Activated naive CD4-positive, alpha-beta T cell treated with anti-CD3 and anti-CD28 coated beads, Interleukin-2, amount 10 ng/mL, durations not matched to agents 7 days and 5 days (primary cell): ENCODE results near the gene CXCL1.
"Not testable (repeated sequence)": the region's sequence is repeated elsewhere in the genome, so short reads cannot be mapped to it uniquely, and the experiment has no call there.

Source experiments
- CTCF ChIA-PET: fragments of 350-600 bp; sonication (Branson Sonifier 250); formaldehyde crosslinking; loops from one replicate; lab custom pipeline; 2021; ENCODE audit warnings: antibody characterized with exemption; lab: Charles Lee
- DNase-seq: peaks from one replicate; pipeline ENCODE4 v3.0.0-alpha.2; 2020
- H3K27ac Mint-ChIP-seq: one replicate; pipeline ENCODE4 v1.8.0; 2021; ENCODE audit warnings: mild to moderate bottlenecking, moderate library complexity, mixed read lengths
- H3K27me3 Mint-ChIP-seq: one replicate; pipeline ENCODE4 v1.8.0; 2021; ENCODE audit warnings: mild to moderate bottlenecking, mixed read lengths
- H3K36me3 Mint-ChIP-seq: one replicate; pipeline ENCODE4 v1.8.0; 2021; ENCODE audit warnings: mixed read lengths
- H3K4me1 Mint-ChIP-seq: one replicate; pipeline ENCODE4 v1.8.0; 2021; ENCODE audit warnings: mixed read lengths
- H3K4me3 Mint-ChIP-seq: one replicate; pipeline ENCODE4 v1.8.0; 2021; ENCODE audit warnings: mild to moderate bottlenecking, moderate library complexity, mixed read lengths
- H3K9me3 Mint-ChIP-seq: one replicate; pipeline ENCODE4 v1.8.0; 2021; ENCODE audit warnings: mixed read lengths

The CXCL1 gene

DNA sequence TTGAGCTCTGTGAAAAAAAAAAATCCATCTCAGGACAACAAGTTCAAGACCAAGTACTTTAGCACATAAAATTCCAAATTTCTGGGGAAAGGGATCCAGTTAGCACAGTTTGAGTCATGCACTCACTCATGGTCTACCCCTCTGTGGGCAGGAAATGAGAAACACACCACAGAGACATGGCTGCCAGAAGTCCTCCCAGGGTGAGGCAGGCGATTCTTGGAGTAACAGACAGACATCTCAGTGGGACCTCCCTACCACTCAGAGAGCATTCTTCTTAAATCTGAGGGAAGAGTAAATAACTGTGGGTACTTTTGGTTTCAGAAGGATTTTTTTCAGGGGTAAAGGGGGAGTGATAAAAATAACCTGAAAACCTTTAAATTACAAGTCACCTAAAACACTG, 14.1 kb downstream of the CXCL1 start:
- no peak for DNase-seq
- Mint-ChIP-seq H3K4me1 (no peaks in the 10 kb centered on the region), H3K4me3 (no peak overlapping the region), H3K36me3 (no peaks in the 10 kb centered on the region), H3K9me3 (no peaks in the 10 kb centered on the region), H3K27ac (no peak overlapping the region), H3K27me3 (no peaks in the 10 kb centered on the region)
- CTCF ChIA-PET = no interaction called here

DNA sequence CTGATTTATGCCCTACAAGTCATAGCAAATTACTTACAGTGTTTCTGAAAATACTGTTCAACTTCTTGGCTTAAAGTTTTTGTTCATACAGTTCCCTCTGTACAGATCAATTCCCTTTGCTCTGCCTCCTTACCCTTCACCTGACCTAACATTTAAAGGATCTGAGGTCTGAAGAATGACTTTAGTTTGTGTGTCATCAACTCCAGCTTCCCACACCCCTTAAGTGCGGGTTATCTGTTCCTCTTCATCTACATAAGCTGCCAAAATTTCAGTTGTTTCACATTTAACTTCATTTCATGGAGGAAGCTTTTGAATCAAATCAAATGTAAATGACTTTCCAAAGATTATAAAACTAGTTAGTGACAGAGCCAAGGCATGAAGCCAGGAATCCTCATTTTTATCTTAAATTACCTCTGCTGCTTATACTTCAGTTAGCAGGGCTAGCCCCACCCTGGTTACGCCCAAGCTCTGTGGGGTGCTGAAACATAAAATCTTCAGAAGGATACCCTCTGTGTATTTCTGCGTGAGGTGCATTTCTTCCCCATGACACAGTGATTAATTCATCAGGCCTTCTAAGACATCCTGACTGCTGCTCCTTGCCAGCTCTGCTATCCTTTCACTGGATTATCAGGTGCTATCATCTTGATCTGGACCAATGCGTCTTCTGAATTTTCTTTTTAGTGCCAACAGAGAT, 16.5 kb downstream of the CXCL1 start:
- DNase-seq = no peak
- CTCF ChIA-PET = no interaction called here
- H3K4me1 Mint-ChIP-seq = no peaks in the 10 kb centered on the region

DNA sequence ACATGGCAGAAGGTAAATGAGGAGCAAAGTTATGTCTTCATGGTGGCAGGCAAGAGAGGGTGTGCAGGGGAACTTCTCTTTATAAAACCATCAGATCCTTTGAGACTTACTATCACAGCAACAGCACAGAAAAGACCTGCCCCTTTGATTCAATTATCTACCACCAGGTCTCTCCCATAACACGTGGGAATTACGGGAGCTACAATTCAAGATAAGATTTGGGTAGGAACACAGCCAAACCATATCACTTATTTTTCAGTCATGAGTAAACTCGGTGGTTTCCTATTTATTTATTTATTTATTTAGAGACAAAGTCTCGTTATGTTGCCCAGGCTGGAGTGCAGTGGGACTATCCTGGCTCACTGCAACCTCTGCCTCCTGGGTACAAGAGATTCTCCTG, 22.1 kb downstream of the CXCL1 start:
- Mint-ChIP-seq H3K4me3 (no peak overlapping the region), H3K4me1 (no peaks in the 10 kb centered on the region), H3K36me3 (no peaks in the 10 kb centered on the region), H3K27ac (no peak overlapping the region), H3K27me3 (no peaks in the 10 kb centered on the region), H3K9me3 (no peaks in the 10 kb centered on the region)
- DNase-seq = no peak
- CTCF ChIA-PET = no interaction called here

More for the DNA sequence above, 16.5 kb downstream of the CXCL1 start:
- Mint-ChIP-seq H3K27ac (no peak overlapping the region), H3K27me3 (no peaks in the 10 kb centered on the region), H3K36me3 (no peaks in the 10 kb centered on the region), H3K4me3 (no peak overlapping the region), H3K9me3 (no peaks in the 10 kb centered on the region)

DNA sequence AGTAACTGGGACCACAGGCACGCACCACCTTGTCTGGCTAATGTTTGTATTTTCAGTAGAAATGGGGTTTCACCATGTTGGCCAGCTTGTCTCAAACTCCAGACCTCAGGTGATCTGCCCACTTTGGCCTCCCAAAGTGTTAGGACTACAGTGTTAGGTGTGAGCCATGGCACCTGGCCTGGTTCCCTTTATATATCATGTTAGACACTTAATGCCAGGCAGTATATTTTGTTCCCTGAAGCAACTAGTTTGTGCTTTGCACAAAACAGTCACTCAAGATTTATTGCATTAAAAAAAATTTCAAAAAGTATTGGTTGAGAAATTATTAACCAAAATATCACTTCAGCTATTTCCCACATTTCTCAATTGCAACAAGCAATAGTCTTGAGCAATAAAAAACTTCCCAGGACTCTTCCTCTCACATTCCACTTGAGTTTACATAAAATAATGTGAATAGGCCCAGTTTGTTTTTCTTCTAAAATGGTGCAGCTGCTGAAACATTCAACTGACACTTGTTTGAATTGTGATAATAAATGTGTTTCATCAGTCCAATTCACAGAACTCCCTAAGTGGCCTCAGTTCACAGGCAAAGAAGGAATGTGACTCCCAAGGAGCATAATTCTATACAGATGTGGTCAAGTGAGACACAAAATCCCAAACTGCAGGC, 22.7 kb downstream of the CXCL1 start:
- H3K4me1 Mint-ChIP-seq = no peaks in the 10 kb centered on the region
- H3K36me3 Mint-ChIP-seq = no peaks in the 10 kb centered on the region
- DNase-seq = no peak
- no peaks in the 10 kb centered on the region for H3K27me3 Mint-ChIP-seq
- no peak overlapping the region for H3K27ac Mint-ChIP-seq
- no peak overlapping the region for H3K4me3 Mint-ChIP-seq
- H3K9me3 Mint-ChIP-seq = no peaks in the 10 kb centered on the region
- CTCF ChIA-PET = no interaction called here

DNA sequence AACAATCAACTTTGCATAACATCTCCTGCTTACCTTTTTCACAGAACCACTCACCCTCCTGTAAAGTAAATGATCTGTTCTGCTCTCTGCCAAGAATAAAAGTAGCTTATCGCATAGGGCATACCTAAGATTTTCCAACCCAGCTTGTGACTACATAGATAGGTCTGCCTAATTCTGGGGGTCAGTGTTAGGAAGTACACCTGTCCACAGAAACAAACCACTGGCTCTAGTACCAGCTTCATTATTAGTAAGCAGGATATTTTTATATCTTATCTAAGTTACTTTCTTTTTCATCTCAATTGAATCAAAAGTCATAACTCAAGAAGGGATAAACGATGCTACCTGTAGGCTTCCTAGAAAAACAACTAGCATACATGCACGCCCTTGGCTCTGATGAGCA, 23.8 kb downstream of the CXCL1 start:
- Mint-ChIP-seq H3K9me3 (no peaks in the 10 kb centered on the region), H3K27ac (no peak overlapping the region), H3K4me1 (no peaks in the 10 kb centered on the region), H3K36me3 (no peaks in the 10 kb centered on the region), H3K4me3 (no peak overlapping the region), H3K27me3 (no peaks in the 10 kb centered on the region)
- CTCF ChIA-PET = no interaction called here
- DNase-seq = no peak

DNA sequence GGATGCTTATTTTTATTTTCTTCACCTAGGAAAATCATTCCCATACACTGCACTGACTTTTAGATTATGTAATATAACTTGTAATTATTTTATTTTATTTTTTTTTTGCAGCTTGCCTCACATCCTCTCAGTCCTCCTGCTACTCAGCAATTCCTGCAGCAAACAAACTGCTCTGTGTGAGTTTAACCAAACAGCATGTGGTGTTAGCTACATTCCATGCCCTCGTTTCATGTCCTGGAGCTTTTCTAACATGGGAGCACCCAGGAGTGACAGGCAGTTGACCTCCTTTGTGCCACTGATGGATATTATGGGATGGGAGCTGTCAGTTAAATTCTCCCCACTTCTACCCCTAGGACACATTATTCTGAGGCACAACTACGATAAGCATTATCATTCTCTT, 24.8 kb downstream of the CXCL1 start:
- CTCF ChIA-PET = no interaction called here
- Mint-ChIP-seq H3K4me1 (no peaks in the 10 kb centered on the region), H3K27me3 (no peaks in the 10 kb centered on the region), H3K4me3 (no peak overlapping the region), H3K27ac (no peak overlapping the region), H3K9me3 (no peaks in the 10 kb centered on the region), H3K36me3 (no peaks in the 10 kb centered on the region)
- DNase-seq = no peak

DNA sequence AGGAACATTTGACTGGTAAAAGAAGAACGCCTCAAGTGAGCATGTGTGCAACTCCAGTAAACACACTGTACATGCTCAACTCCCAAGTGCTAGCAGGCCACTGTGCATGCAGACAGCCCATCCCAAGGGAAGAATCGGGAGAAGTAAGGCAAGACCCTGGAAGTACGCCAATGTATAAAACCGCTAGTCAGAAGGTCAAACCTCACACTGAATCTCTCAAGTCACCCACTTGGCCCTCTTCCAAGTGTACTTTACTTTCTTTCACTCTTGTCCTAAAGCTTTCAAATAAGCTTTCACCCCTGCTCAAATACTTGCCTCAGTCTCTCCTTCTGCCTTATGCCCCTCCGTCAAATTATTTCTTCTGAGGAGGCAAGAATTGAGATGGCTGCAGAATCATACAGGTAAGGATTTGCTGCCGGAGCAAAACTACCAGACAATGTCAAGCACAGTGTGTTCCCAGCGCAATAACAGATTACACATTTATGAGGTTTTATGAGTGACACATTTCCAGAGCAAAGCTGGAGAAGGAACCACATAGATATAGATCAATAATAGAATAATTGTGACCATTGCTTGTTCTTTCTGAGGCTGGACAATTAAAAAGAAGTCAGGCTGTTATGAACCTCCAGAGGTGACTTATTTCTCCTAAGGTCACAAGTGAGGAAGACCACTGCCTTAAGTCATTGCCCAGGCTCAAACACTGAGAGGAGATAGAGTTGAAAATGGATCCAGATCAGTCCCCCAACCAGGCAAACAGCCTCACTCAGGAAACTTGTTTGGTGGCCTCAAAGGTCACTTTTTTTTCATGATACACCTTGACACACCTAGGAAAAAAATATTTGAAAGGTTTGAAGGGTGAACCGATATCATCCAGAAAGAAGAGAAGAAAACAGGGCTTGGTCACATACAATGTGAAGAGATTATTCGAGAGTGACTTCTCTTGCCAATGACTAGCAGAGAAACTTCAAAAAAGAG, 26.3 kb downstream of the CXCL1 start:
- H3K36me3 Mint-ChIP-seq = no peaks in the 10 kb centered on the region
- no peak overlapping the region for H3K4me3 Mint-ChIP-seq
- no peak overlapping the region for H3K27ac Mint-ChIP-seq
- no peaks in the 10 kb centered on the region for H3K9me3 Mint-ChIP-seq
- no peaks in the 10 kb centered on the region for H3K27me3 Mint-ChIP-seq
- no peaks in the 10 kb centered on the region for H3K4me1 Mint-ChIP-seq
- DNase-seq = no peak
- CTCF ChIA-PET = no interaction called here

DNA sequence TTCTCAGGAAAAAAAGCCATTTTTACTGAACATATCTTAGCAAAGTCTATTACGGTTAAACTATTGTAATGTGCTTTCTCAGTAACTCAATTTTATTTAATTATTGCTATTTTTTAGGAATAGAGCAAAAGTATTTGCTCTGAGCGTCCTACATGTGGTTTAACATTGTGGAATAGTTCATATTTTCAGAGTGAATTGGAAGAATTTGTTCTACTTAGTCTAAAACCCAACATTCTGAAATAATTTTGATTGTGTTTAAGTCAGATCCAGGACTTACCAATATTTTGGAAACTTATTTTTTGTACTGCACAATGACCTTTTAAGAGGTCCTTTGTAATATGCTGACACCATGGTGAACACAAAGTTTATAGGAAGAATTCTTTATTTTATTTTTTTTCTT, 27.2 kb downstream of the CXCL1 start:
- H3K27me3 Mint-ChIP-seq = no peaks in the 10 kb centered on the region
- no peaks in the 10 kb centered on the region for H3K36me3 Mint-ChIP-seq
- DNase-seq = no peak
- CTCF ChIA-PET = no interaction called here
- no peaks in the 10 kb centered on the region for H3K9me3 Mint-ChIP-seq
- no peak overlapping the region for H3K27ac Mint-ChIP-seq
- H3K4me1 Mint-ChIP-seq = no peaks in the 10 kb centered on the region
- no peak overlapping the region for H3K4me3 Mint-ChIP-seq

DNA sequence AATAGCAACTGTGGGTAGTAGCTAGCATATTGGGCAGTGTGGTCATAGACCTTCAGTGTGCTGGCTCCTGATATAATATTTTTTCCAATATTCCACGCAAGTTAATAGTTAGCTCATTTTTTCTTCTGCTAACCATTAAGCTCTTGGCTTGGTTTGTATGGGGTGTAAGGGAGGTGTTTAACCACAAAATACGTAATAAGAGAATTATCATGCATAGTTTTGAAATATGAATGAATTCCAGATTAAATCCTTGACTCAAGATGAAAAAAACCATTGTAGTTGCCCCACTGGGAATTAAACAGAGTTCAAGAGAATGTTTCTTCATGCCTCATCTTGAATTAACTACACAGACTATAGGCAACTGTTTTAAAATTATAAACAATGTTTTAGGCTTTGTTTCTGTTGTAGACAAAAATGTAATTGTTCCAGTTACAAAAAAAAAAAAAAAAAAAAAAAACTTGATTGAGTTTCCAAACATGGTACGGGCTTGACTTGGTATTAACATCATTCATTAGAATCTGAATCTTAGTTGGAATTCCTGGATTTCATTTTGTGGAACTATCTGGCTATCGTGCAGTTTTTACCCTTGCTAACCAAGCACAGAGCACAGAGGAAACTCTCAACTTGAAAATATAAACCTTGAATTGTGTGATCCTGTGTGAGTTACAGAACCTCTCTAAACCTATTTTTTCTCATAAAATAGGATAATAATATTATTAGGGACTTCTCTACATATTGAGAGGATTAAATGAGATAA, 28.4 kb downstream of the CXCL1 start:
- CTCF ChIA-PET = no interaction called here
- Mint-ChIP-seq H3K4me3 (no peak overlapping the region), H3K27ac (no peak overlapping the region), H3K9me3 (no peaks in the 10 kb centered on the region), H3K4me1 (no peaks in the 10 kb centered on the region), H3K36me3 (no peaks in the 10 kb centered on the region), H3K27me3 (no peaks in the 10 kb centered on the region)
- no peak for DNase-seq

DNA sequence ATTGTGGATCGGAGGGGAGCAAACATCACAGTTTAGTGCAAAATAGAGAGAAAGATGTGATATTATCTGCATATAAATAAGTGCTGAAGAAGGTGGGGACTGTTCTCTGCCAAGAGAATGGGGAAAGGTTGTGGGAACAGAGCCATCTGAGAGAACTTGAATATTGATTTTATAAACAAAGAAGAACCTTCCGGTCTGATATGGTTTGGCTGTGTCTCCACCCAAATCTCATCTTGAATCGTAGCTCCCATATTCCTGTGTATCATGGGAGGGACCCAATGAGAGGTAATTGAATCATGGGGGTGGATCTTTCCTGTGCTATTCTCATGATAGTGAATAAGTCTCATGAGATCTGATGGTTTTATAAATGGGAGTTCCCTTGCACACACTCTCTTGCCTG, 30.1 kb downstream of the CXCL1 start:
- CTCF ChIA-PET, H3K4me3 Mint-ChIP-seq, H3K27me3 Mint-ChIP-seq, DNase-seq, H3K36me3 Mint-ChIP-seq, H3K27ac Mint-ChIP-seq, H3K4me1 Mint-ChIP-seq, H3K9me3 Mint-ChIP-seq: not testable (repeated sequence)

DNA sequence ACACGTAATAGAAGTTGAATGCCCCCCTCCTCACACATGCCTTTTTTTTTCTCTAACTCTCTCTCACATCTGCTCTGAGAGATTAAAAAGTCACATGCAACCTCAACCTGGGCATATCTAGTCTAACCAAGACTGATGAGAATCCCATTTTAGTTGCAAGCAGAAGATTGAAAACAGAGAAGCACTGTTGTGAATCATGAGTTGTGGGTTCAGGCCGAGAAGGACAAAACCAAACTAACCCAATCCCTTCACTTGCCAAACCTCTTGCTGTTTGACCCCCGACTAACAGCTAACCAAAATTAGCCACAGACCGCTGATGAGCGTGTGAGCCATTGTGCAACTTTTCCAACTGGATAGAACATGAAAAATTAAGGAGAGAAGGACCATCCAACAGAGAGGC, 31.8 kb downstream of the CXCL1 start:
- DNase-seq = no peak
- H3K27me3 Mint-ChIP-seq = no peaks in the 10 kb centered on the region
- no peaks in the 10 kb centered on the region for H3K9me3 Mint-ChIP-seq
- H3K4me3 Mint-ChIP-seq = no peak overlapping the region
- no peak overlapping the region for H3K27ac Mint-ChIP-seq
- H3K4me1 Mint-ChIP-seq = no peaks in the 10 kb centered on the region
- CTCF ChIA-PET = no interaction called here
- H3K36me3 Mint-ChIP-seq = no peaks in the 10 kb centered on the region

DNA sequence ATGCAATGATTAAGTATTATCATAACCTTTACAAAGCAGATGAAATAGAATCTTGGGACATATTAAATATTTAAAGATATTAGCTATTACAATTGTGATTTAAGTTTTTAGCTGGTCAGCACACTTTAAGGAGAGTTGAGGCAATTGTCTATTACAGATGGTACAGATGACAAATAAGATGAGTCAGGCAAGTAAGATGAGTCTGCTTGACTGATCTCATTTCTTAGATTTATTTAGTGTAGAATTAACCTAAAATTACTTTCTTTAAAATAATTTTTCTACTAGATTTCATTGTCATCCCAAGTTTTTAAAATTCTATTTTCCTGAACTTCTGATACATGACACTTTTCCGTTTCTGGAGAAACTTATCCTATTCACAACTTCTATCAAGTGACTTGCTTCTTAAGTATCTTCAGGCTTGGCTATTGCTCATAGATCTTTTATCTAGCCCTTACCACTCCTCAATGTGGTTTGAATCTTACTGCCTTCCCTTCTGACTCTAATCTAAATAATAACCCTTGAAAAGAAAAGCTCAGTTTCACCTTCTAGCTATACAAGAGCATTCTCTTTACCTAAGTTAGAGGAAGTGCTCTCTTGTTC, 32.9 kb downstream of the CXCL1 start:
- Mint-ChIP-seq H3K27me3 (no peaks in the 10 kb centered on the region), H3K9me3 (no peaks in the 10 kb centered on the region), H3K27ac (no peak overlapping the region), H3K4me3 (no peak overlapping the region), H3K4me1 (no peaks in the 10 kb centered on the region), H3K36me3 (no peaks in the 10 kb centered on the region)
- DNase-seq = no peak
- CTCF ChIA-PET = interaction anchor here (0.8 kb wide), 1 partner anchor 21 kb away, joined by 3 read pairs; no protein-coding TSS in a partner anchor

DNA sequence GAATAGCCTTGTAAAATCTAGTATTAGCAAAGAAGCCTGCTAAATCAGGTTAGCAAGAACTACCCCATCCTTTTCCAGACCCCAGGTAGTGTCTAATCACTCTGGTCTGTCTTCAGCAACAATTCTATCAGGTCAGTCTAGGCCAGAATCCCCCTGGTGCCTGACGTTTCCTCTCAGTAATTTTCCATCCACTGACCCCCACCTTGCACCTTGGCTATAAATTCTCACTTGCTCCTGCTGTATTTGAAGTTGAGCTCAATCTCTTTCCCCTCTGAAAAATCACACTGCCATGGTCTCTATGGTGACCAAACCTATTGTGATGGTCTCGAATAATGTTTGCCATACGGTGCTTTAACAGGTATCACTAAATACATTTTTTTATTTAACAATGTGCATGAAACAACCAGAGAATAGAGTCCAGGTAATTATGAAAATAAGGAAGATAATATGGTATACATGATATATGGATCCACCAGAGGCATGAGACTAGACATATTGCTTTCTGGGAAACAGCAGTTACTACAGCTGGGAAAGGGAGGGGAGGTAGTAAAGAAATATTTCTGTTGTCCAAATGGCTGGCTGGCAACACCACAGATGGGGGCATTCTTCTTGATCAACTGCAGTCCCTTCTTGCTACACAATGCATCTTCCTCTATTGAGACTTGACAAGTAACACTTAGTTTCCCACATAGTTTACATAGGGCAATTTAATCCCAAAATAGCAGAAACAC, 33.8 kb downstream of the CXCL1 start:
- H3K36me3 Mint-ChIP-seq = no peaks in the 10 kb centered on the region
- no peaks in the 10 kb centered on the region for H3K27me3 Mint-ChIP-seq
- no peaks in the 10 kb centered on the region for H3K4me1 Mint-ChIP-seq
- DNase-seq = no peak
- CTCF ChIA-PET = no interaction called here
- no peaks in the 10 kb centered on the region for H3K9me3 Mint-ChIP-seq
- no peak overlapping the region for H3K4me3 Mint-ChIP-seq
- no peak overlapping the region for H3K27ac Mint-ChIP-seq
